Kasumi-1 (cell line): ENCODE results near the gene SLC38A10.

Source experiments
- DNase-seq, 2 experiments: peaks; one replicate each; lab custom pipeline; 2025; lab: John Stamatoyannopoulos, UW

The SLC38A10 gene

DNA sequence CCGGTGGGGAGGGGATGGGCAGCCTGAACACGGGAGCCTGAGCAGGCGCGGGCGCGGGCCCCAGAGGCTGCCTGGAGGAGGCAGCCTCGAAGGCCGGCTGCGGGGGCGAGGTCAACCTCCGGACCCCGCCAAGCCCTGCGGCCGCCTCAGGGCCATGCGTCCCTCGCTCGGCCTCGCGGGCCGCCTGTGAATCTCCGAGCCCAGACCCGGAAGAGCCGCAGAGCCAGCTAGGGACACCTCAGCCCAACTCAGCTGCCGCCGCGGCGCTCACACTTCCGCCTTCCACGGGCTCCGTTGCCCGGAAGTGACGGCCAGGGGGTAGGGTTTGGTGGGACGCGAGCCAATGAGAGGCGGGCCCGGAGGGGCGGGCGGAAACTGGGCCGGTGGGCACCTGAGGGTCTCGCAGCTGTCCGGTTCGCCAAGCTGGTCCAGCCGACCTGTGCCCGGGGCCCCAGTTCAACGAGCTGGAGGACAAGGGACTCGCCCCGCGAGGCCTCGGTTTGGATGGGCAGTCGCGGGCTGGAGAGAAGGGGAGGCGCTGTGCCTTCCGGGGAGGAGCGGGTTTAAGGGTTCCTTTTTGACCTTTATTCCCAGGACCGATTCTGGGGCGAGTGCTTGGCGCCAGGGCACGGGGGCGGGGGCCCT is at the start of gene SLC38A10:
SLC38A10 (minus strand) TSS at position 277 of the 645 bp plus-strand sequence. CDS start 386 bp downstream, outside the sequence.
- DNase-seq, result peak; percentile 92 to 94

DNA sequence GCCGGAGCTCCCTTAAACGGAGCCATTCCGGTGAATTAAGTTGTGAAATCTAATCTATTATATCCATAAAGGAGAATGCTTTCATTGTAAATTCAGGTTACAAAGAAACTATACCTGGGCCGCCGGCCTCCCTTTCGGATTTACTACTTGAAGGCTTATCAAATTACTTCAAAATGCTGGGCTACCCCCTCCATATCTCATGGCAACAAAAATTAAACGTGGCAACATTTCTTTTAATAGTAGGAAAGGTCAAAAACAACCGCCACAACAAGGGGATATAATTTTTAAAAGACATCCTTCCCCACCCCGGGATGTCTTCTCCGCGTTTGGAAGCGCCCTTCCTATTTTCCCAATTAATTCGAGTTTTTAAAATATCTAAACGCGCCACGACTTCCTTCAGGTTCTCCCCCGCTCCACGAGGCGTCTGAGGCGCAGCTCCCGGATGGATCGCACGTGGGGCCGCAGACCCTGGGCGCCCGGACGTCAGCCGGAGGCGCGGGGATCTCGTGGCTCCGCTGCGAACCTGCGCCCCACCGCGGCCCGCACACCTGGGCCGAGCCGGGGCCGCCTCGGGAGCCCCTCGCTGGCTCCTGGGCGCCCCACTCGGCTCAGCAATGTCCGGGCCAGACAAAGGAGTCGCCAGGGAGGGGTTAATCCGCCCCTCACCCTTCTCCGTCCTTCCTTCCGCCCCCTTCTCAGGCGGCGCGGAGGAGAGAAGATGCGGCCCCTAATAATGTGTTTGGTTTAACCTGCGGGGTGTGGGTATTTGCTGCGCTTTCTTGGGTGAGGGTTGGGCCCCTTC is 47.4 kb upstream of the SLC38A10 start:
- DNase-seq, result no peak

DNA sequence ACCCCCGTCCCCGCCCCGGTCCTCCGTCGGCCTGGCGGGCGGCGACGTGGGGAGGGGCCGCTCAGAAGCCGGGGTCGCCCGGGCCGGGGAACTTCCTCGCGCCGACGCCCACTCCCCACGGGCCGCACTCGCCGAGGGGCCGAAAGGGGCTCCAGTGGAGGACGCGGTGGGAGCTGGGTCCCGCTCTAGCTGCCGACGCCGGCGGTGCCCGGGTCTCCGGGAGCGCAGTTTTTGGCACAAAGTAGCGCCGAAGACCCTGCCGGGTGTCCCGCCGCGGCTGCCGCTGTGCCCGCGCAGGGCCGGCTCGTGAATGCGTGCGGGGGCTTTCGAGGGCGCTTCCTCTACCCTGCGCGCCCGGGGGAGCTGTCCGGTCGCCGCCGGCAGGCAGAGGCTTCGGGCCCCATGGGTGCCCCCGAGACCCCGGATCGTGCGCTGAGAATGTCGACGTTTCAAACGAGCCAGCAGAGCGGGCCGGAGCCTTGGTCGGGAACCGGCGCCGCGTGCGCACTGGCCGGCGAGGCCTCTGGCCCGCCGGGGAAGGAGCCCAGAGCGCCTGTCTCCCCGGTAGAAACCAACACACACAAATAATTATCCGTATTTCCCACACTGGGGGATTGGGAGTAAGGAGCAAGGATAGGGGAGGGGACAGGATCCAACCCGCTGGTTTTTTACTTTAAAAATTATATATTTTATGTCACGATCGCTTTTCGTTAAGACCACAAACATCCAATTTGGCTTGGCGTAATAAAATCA is 46.6 kb upstream of the SLC38A10 start:
- DNase-seq, result no peak

DNA sequence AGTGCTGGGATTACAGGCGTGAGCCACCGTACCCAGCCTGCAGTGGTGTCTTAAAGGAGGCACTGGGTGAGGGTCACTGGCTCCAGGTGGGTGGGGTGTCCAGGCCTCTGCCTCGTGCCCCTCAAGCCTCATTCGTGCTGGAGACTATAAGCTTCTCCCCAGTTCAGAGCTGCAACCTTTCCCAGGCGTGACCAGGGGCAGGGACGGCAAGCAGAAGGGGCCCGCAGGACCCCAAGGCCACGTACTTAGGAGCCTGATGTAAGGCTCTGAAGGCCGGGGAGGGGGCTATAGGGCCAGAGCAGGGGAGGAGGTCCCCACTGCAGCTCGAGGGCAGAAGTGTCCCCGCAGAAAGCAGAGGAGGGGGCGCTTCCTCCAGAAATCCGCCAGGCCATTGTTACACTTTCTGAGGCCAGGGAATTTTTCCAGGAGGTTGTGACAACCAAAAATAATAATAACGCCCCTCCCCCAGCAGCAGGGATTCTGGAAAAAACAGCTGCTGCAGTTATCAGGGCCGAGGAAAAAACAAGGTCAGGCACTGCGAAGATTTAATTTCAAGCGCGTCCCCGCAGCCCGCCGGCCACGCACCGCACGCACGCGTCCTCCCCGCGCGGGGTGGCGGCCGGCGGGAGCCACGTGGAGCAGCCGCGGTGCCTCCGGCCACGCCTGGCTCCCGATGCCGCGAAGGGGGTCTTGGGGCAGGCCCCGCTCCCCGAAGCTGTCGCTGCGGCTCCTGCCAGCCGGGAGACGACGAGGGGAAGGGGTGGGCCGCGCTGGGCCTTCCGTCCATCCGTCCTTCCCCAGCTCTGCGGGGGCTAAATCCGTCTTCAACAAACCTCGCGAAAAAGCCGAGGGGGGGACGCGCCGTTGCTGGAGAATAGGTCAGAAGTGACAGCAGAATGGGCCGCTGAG is 45.8 kb upstream of the SLC38A10 start:
- DNase-seq, result no peak

DNA sequence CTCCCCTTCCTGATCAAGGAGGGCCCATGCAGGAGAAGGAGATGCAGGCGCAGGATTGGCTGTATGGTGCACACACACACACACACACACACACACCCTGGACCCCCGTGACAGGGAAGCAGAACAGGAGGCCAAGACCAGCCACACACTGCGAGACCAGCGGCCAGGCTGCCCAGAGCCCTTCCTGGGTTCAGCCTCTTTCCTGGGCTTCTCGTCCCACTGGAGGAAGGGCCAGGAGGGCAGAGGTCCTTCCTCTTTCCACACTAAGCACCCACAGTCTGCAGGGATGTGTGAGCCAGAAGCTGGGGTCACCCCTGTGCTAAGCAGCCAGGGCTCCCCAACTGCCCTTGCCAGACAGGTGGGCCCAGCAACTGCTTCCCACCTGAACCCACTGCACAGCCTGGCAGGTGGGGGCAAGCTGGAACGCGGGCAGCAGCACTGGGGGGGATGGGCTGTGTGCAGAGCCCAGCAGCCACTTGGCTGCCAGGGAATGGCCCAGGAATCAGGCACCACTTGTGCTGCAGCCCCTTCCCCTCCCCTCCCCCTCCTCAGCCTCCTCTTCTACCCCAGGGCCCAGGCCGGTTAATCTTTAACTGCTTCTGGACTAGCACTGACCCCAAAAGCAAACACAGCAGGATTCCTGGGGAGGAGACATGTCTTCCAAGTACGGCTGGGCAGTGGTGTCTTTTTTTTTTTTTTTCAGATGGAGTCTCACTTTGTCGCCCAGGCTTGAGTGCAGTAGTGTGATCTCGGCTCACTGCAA is 44.6 kb upstream of the SLC38A10 start:
- no peak for DNase-seq

DNA sequence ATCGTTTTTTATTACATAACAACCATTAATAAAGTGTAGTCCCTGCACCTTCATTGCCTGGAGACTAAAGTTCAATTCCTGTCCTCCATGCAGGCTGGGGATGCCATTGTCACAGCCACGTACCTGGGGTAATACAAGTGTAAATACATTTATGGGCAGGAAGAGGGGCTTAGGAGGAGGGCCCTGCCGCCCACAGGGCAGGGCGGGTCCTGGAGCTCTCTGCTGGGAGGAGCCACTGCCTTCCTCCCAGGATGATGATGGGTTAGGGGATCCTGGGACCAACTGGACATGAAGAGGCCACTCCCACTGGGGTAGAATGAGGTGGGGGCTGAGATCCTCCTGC is 44.1 kb upstream of the SLC38A10 start:
- no peak for DNase-seq

DNA sequence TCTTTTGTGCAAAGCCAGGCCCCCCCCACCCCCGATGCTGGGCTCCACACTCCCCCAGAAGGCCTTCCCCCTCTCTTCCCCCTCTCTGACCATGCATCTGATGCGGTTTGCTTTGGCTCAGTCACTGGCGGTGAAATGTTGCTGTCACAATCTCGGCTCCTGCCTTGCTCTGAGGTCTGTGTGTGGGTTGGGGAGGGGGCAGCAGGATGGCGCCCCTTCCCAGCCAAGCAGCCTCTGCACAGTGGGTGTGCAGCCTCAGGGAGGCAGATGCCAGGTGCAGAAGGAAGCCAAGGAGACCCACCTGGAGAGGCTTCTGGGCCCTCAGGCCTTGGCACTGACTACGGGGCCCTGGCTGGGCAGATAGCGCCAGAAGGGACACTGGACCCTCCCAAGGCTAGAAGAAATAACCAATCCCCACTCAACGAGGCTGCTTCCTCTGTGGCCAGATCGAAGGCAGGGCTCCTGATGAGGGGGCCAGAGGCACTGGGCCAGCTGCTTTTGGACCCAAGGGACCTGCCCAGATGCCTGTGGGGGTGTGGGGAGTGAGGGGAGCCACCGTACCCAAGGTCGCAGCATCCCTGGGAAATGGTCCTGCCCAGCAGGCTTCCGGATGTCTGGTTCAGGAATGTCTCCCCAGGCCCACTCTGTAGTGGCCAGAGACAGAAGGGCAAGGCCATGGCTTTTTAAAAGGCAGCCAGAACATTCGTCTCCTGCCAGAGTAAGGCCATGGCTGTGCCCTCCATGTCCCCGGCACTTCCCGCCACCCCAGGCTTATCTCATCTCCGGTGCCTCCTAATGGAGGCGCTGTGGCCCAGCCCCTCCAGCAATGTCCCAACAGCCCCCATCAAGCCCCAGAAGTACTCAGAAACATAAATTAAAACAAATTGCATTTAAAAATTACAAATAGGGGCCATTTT is 43.4 kb upstream of the SLC38A10 start:
- no peak for DNase-seq

DNA sequence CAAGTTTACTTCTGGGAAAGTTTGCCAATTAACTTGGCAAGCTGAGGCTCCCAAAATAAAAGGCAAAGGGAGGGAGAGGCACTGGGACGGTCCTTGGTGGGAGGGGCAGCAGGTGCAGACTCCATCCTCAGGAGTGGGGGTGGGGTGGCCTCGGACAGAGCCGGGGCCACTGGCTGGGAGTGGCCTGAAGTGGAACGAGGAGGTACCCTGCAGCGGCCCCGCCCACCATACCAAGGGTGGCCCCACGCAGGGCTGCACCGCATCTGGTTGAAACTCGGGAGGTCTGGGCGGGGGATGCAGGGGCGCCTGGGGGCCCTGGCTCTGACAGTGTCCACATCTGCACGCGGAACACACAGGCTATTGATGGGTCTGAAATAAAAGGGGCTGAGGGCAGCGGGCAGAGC is 42.4 kb upstream of the SLC38A10 start:
- no peak for DNase-seq

DNA sequence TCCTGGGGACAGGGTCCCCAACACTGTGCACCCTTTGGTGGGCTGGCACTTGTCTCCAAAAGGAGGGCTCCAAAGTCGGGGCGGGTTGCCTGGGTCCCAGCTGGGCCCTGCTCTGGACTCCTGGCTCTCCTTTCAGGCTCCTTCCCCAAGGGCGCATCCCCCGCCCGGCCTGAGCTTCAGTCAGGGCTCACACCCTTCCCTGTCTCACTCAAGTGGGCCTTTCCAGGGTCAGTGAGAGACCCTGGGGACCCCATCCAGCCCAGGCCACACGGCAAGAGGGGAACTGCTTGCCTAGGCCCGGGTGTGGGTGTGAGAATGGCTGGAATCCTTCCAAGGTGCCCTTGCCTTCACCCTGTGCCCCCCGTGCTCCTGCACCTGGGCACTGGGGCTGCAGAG is 41.8 kb upstream of the SLC38A10 start:
- DNase-seq, result no peak

DNA sequence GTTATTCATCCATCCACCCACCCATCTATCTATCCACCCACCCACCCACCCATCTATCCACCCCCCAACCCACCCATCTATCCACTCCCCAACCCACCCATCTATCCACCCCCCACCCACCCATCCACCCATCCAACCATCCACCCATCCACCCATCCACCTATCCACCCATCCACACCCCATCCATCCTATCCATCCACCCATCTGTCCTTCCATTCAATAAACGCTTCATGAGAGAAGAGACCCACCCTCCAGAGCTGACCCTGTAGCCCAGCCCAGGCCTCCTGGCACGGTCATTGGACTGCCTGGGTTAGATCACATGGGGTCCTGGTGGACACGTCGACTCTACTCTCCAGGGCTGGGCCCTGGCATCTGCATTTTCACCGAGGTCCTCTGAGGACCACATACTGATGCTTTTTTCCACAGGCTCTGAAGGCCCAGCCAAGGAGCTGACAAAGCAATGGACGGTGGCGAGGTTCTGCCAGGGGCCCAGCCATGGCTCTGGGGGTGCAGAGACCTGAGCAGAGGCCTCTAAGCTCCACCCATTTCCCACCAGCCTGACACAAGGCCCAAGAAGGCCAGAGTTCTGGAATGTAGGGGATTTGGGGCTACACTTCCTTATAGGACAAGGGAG is 41.3 kb upstream of the SLC38A10 start:
- DNase-seq, result no peak

DNA sequence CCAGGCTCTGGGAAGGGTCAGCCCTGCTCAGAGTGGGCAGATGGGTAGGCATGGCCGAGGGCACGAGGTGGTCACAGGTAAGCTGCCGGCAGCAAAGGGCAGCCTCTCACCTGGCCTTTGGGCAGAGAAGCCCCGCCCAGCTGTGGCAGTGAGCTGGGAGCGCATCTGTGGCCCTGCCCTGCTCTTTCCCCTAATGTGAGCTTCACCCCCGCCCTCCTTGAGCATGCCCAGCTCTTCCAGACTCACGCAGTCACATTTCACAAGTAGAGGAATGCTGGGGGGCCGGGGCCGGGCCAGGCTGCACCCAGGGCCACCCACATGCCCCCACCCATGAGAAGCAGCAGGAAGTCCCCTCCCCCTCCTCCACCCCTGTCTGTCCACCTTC is 40.7 kb upstream of the SLC38A10 start:
- no peak for DNase-seq

DNA sequence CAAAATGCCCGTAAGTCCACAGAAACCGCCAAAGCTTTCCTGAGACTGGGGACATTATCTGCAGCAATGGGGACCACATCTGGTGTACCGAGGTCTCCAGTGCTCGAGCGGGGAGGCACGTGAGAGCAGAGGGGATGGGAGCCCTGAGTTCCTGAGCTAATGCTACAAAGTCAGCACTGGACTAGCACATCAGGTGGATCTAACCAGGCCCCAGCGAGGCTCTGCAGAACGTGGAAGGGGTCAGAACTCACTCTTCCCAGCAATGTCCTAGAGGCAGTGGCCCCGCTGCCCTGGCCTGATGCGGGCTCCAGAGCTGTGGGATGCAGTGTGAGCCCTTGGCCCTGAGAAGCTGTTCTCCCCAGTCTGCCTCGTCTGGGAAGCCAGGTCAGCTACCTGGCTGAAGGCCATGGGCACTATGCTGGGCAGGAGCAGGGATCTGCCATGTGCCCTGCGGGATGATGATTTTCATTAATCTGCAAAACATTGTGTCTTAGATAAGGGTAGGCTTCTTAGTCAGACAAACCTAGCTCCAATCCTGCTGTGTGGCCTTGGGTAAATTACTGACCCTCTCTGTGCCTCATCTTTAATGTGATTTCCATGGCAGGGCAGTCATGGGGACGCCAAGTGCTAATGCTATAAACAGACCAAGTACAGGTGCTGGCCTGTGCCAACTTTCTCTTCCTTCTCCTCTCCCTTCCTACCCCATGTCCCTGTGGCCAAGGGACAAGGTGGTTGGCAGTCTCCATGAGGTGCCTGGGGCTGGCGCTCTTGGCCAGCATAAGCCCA is 40.1 kb upstream of the SLC38A10 start:
- no peak for DNase-seq

DNA sequence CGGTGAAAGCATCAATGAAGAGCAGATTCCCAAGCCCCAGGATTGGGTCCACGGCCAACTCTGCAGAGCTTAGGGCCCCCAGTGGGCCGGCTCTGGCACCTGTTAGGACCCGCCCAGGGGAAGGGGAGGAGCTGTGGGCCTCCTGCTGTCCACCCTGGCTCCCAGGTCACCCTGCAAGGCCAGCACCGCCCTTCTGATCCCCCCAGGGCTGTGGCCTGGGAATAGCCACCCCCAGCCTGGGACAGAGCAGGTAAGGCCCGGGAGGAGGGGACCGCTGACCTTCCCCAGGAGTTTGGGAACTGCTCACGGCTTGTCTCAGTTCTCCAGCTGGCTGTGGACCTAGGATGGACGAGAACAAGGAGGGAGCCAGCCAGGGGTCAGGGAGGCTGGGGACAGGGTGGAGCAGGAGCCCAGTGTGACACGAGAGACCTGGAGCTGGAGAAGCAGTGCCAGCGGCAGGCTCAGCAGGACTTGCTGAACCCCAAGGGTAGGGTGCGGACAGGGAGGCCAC is 39.3 kb upstream of the SLC38A10 start:
- DNase-seq, result no peak

DNA sequence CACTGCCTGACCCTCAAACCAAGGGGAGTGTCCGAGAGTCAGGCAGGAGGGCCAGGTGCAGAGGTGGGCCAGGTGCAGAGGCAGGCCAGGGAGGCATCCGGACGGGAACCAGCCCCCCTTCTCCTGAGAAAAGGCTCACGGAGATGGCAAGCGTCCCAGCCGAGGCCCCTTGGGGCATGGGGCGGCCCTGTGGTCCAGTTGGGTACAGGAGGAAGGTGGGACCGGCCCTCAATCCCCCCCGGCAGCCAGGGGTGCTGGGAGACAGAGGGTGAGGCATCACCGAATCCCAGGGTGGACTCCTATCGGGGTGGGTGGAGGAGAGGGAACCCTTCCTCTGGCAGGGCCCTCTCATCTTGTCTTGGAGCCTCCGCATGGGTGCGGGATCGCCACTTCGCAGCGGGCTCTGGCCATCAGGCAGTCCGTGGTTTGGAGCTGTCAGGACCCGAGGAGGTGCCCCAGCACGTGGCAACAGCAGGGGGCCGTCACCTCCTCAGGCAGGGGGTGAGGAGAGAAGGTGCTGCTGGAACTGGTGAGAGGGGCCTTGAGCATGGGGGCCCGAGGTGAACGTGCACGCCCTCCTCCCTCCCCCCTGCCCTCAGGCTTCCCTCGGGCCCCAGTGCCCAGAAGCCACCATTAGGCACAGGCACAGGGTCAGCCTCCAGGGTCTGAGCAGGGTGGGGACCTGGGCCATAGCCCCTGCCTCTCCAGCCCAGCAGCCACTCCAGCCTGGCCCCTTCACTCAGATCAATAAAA is 38.7 kb upstream of the SLC38A10 start:
- no peak for DNase-seq

DNA sequence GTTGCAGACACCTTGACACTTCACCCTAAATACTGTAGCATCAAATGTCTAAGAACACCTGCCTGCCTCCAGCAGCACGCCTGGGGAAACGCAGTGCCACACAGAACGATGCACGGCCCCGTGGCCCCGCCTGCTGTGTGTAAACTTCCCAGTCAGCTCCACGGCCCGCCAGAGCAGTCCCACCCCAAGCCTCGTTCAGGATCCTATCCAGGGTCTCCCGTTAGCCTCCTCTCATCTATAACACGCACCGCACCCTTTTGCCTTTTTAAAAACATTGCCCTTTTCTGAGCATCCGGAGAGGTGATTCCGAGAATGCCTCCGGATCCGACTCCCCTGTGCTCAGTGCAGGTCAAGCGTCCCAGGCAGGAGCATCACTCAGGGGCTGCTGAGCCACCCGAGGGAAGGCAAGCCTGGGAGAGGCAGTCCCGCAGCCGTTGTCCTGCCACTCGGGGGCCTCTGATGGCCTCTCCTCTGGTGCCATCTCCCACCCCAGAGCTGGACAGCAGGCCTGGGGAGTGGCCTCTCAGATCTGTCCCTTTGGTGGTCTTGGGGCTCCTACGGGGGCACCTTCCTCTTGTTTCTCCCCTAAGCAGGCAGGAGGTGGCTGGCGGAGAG is 37.9 kb upstream of the SLC38A10 start:
- no peak for DNase-seq

DNA sequence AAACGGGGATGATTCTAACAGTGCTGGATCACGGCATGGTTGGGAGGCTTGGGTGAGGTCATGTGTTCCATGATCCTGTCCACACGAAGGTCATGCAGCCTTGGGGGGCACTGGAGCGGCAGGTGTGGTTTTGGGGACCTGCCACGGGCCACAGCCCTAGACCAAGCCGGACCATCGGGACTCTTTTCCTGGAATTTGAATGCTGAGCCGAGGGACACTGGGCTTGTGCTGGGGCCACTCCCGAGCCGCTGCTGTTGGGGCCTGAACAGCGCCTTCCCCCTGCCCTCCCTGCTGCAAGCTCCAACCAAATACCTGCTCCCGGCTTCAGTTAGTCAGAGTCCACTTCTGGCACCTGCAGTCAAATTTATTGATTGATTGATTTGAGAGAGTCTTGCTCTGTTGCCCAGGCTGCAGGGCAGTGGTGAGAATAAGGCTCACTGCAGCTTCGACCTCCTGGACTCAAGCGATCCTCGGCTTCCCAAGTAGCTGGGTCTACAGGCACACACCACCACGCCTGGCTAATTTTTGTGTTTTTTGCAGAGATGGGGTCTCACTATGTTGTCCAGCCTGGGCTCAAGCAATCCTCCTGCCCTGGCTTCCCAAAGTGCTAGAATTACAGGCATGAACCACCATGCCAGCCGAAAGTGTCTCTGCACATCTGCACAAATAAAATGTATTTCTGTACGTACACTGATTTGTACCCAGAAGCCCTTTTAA is 37.2 kb upstream of the SLC38A10 start:
- DNase-seq, result no peak
